ENCODE measurements around the gene ANKIB1. TPM values are rescaled to one million over a fixed set of nuclear protein-coding genes. Genes with fewer than 3 reads are reported as not detected.
"Not testable (repeated sequence)": the region's sequence is repeated elsewhere in the genome, so short reads cannot be mapped to it uniquely, and the experiment has no call there.

Gene ANKIB1
- total and polyA plus RNA-seq, 9 of the 15 experiments (the other 6 are each of a cell fraction or from before 2014, with no cell fraction given), result 5.9 to 25.2 (median 16.1) TPM

DNA sequence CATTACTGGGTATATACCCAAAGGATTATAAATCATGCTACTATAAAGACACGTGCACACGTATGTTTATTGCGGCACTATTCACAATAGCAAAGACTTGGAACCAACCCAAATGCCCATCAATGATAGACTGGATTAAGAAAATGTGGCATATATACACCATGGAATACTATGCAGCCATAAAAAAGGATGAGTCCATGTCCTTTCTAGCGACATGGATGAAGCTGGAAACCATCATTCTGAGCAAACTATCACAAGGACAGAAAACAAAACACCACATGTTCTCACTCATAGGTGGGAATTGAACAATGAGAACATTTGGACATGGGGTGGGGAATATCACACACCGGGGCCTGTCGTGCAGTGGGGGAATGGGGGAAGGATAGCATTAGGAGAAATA lies 164.4 kb downstream of the ANKIB1 start:
- H3K9me3 ChIP-seq (replicated peaks; ENCODE audit: control insufficient read depth, insufficient read depth, low read depth, low read length); in situ Hi-C loops (cut with MboI); H2AFZ ChIP-seq (ENCODE audit: low read depth, low read length); H3K9me1 ChIP-seq (ENCODE audit: control insufficient read depth, insufficient read depth, low read length); FAIRE-seq; DNase-seq (ENCODE audit: extremely low read depth in 1 of 4, low spot score in 3 of 4); H3K27ac ChIP-seq (ENCODE audit: extremely low read depth, low read depth, low read length); H3K36me3 ChIP-seq (ENCODE audit: control insufficient read depth, insufficient read depth, low read length); CTCF ChIA-PET (ENCODE audit: low intra/inter-chr PET ratio); BruUV-seq (replicated peaks); H4K20me1 ChIP-seq (replicated peaks; ENCODE audit: control insufficient read depth, insufficient read depth, low read length); POLR2A ChIA-PET; H3K4me3 ChIP-seq; ATAC-seq; H3K79me2 ChIP-seq (ENCODE audit: control insufficient read depth, insufficient read depth, low read length); H3K9ac ChIP-seq (ENCODE audit: insufficient read depth in 1 of 2, low read depth in 2 of 2, low read length in 2 of 2); H3K4me2 ChIP-seq (ENCODE audit: insufficient read depth, low read length); H3K27me3 ChIP-seq (ENCODE audit: control insufficient read depth in 2 of 2, insufficient read depth in 2 of 2, low read length in 2 of 2); H3K4me1 ChIP-seq (replicated peaks in 1 of 2; ENCODE audit: control insufficient read depth in 2 of 2, insufficient read depth in 2 of 2, low read length in 2 of 2): not testable (repeated sequence)
- peak; percentile 36; the same call in 1 of the 2 replicates for TF ChIP-seq BCOR (IDR thresholded peaks at IDR 0.05)
- peak; percentile 78 for TF ChIP-seq ZNF146 (CRISPR knock-in tag; IDR thresholded peaks at IDR 0.05; ENCODE audit: unreplicated experiment)
- intact Hi-C loops (cut with micrococcal nuclease), result loop anchor here (10.0 kb wide), 1 partner anchor 465 kb away; the partner anchor contains the start of gene AKAP9
- WGBS (ENCODE audit: insufficient coverage, low coverage, missing lambda C conversion rate), result 65% methylated on average over 3 of the region's 6 CpGs

GRCh38 chr7:92412745-92413144 lies 167.0 kb downstream of the ANKIB1 start:
- FAIRE-seq, result no peak
- no peaks in the 10 kb centered on the region for H3K79me2 ChIP-seq (ENCODE audit: control insufficient read depth, insufficient read depth, low read length)
- H2AFZ ChIP-seq (ENCODE audit: low read depth, low read length), result peak overlapping the region; percentile 56; the same call in 1 of the 2 replicates
- ATAC-seq, result peak; percentile 41; the same call in 2 of the 3 replicates
- intact Hi-C loops (cut with micrococcal nuclease), result loop anchor here (10.0 kb wide), 1 partner anchor 468 kb away; the partner anchor contains the start of gene AKAP9
- TF ChIP-seq BHLHE40 (IDR thresholded peaks at IDR 0.05; ENCODE audit: low read length) (peak; percentile 42), COPS2 (conservative IDR thresholded peaks at IDR 0.05) (no peak), TAL1 (IDR thresholded peaks at IDR 0.05) (no peak)
- no peaks in the 10 kb centered on the region for H3K27me3 ChIP-seq (ENCODE audit: control insufficient read depth in 2 of 2, insufficient read depth in 2 of 2, low read length in 2 of 2)
- H3K27ac ChIP-seq (ENCODE audit: extremely low read depth, low read depth, low read length), result no peak overlapping the region
- H3K9me1 ChIP-seq (ENCODE audit: control insufficient read depth, insufficient read depth, low read length), result no peaks in the 10 kb centered on the region
- H3K9me3 ChIP-seq (replicated peaks; ENCODE audit: control insufficient read depth, insufficient read depth, low read depth, low read length), result no peaks in the 10 kb centered on the region
- H3K9ac ChIP-seq (ENCODE audit: insufficient read depth in 1 of 2, low read depth in 2 of 2, low read length in 2 of 2), result no peak overlapping the region
- H3K36me3 ChIP-seq (ENCODE audit: control insufficient read depth, insufficient read depth, low read length), result no peaks in the 10 kb centered on the region
- 21% methylated on average over 11 of the region's 11 CpGs for WGBS (ENCODE audit: insufficient coverage, low coverage, missing lambda C conversion rate)
- in situ Hi-C loops (cut with MboI), result no loop called here
- no peaks in the 10 kb centered on the region for H4K20me1 ChIP-seq (replicated peaks; ENCODE audit: control insufficient read depth, insufficient read depth, low read length)
- H3K4me3 ChIP-seq, result no peak overlapping the region
- ChIA-PET CTCF (ENCODE audit: low intra/inter-chr PET ratio) (no interaction called here), POLR2A (interaction anchor here (1.0 to 1.6 kb wide), 6 partner anchors 9 to 26 kb away, joined by 3 to 8 read pairs (median 4); no protein-coding TSS in a partner anchor)
- no TSS peak for BruUV-seq (replicated peaks)
- DNase-seq (ENCODE audit: extremely low read depth in 1 of 4, low spot score in 3 of 4), result no peak
- no peak overlapping the region for H3K4me2 ChIP-seq (ENCODE audit: insufficient read depth, low read length)
- no peaks in the 10 kb centered on the region for H3K4me1 ChIP-seq (replicated peaks in 1 of 2; ENCODE audit: control insufficient read depth in 2 of 2, insufficient read depth in 2 of 2, low read length in 2 of 2)

All from K562 (cell line).